WTC11 (cell line): Measurements from ENCODE around the gene RRP1B.

Experiments
- CBFB ChIP-seq: sonication (generic); formaldehyde crosslinking; IDR thresholded peaks from 2 replicates; pipeline ENCODE4 v1.8.1; 2022; ENCODE audit warnings: mild to moderate bottlenecking, low read depth, missing genetic modification reagents
- FOXK1 ChIP-seq: sonication (generic); formaldehyde crosslinking; IDR thresholded peaks from 2 replicates; pipeline ENCODE4 v1.8.0; 2022; ENCODE audit warnings: mild to moderate bottlenecking, moderate library complexity, missing genetic modification reagents
- JUN ChIP-seq: sonication (generic); formaldehyde crosslinking; IDR thresholded peaks from 2 replicates; pipeline ENCODE4 v1.8.0; 2023; ENCODE audit warnings: mild to moderate bottlenecking, missing genetic modification reagents
- TF ChIP-seq, protein P1 (sequence below): fragments of 200-600 bp; IDR thresholded peaks from 2 replicates; pipeline ENCODE4 v1.8.0; 2022; ENCODE audit warnings: antibody characterized with exemption

DNA sequence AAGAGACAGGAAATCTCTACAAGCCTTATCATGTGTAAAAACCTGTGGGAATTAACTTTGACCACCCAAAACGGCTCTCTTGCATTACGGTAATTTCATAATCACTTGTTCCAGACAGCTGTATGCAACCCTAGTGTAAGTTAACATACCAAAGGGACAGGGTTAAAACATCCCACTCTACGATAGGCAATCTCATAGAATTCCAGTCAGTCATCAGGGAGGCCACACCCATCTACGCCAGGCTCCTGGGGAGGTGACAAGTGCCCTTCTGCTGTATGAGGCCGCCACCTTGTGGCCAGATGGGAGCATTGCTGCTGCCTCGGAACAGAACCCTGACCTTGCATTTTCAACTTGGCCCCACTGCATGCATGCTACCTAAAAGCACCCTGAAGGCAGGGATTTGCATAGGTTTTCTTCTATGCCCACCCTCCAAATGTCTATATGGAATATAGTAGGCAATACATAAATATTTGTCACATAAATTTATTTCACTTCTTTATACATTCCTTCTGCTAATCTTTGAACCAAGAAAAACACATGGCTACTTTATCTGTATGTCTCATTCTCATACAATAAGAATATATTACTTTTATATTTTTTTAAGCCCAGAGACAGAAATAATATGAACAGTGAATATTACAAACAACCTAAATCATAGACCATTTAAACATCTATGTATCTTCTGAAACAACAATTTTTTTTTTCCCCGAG lies 12.7 kb upstream of the RRP1B start:
- TF ChIP-seq, protein P1, sequence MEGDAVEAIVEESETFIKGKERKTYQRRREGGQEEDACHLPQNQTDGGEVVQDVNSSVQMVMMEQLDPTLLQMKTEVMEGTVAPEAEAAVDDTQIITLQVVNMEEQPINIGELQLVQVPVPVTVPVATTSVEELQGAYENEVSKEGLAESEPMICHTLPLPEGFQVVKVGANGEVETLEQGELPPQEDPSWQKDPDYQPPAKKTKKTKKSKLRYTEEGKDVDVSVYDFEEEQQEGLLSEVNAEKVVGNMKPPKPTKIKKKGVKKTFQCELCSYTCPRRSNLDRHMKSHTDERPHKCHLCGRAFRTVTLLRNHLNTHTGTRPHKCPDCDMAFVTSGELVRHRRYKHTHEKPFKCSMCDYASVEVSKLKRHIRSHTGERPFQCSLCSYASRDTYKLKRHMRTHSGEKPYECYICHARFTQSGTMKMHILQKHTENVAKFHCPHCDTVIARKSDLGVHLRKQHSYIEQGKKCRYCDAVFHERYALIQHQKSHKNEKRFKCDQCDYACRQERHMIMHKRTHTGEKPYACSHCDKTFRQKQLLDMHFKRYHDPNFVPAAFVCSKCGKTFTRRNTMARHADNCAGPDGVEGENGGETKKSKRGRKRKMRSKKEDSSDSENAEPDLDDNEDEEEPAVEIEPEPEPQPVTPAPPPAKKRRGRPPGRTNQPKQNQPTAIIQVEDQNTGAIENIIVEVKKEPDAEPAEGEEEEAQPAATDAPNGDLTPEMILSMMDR = peak; percentile 99
- TF ChIP-seq FOXK1 = no peak
- no peak for TF ChIP-seq CBFB (CRISPR knock-in tag)
- TF ChIP-seq JUN (CRISPR knock-in tag) = no peak
